ENCODE results near the gene KTI12. TPM values are rescaled to one million over a fixed set of nuclear protein-coding genes. Genes with fewer than 3 reads are reported as not detected.
A peak's percentile ranks its signal among the peaks of the same experiment; 100 is the strongest.
"Not testable (repeated sequence)": the region's sequence is repeated elsewhere in the genome, so short reads cannot be mapped to it uniquely, and the experiment has no call there.

The KTI12 gene
- total RNA-seq, 4 donors from 2014 or later, result 7.5 to 9.5 (median 8.9) TPM; not detected in 1

DNA sequence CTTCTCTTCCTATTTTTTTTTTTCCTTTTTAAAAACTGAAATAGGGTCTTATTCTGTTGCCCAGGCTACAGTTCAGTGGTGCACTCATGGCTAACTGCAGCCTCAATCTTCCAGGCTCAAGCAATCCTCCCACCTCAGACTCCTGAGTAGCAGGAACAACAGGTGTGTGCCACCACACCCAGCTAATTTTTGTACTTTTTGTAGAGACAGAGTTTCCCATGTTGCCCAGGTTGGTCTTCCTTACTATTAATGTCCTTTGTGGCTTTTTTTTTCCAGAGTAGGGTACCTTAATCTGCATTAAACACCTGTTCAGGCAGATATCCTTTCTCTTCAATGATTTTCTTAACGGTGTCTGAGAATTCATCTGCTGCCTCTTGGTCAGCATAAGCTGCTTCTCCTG, 4.3 kb upstream of the KTI12 start:
- no peak overlapping the region for H3K4me3 ChIP-seq
- H3K36me3 ChIP-seq, result peaks cover 0 to 26% (median 0%) of the 10 kb centered on the region in 3 donors
- no peaks in the 10 kb centered on the region for H3K4me1 ChIP-seq
- DNase-seq, result no peak
- no peak for TF ChIP-seq POLR2A (IDR thresholded peaks at IDR 0.05)
- TF ChIP-seq, protein P1, sequence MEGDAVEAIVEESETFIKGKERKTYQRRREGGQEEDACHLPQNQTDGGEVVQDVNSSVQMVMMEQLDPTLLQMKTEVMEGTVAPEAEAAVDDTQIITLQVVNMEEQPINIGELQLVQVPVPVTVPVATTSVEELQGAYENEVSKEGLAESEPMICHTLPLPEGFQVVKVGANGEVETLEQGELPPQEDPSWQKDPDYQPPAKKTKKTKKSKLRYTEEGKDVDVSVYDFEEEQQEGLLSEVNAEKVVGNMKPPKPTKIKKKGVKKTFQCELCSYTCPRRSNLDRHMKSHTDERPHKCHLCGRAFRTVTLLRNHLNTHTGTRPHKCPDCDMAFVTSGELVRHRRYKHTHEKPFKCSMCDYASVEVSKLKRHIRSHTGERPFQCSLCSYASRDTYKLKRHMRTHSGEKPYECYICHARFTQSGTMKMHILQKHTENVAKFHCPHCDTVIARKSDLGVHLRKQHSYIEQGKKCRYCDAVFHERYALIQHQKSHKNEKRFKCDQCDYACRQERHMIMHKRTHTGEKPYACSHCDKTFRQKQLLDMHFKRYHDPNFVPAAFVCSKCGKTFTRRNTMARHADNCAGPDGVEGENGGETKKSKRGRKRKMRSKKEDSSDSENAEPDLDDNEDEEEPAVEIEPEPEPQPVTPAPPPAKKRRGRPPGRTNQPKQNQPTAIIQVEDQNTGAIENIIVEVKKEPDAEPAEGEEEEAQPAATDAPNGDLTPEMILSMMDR (IDR thresholded peaks at IDR 0.05), result no peak
- H3K27ac ChIP-seq, result no peak overlapping the region
- H3K9me3 ChIP-seq, result no peaks in the 10 kb centered on the region
- no peaks in the 10 kb centered on the region for H3K27me3 ChIP-seq

DNA sequence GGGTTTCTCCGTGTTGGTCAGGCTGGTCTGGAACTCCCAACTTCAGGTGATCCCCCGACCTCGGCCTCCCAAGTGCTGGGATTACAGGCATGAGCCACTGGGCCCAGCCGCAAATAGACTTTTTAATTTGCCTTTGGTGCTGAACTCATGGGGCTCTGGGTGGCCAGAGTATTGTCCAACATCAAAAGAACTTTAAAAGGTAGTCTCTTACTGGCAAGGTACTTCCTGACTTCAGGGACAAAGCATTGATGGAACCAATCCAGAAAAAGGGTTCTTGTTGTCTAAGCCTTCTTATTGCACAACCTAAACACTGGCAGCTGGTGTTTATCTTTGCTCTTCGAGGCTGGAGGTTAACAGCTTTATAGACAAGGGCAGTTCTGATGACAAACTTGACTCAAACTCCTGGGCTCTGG, 3.8 kb upstream of the KTI12 start:
- Histone ChIP-seq H3K9me3 (no peaks in the 10 kb centered on the region), H3K27ac (no peak overlapping the region), H3K36me3 (peaks cover 0 to 26% (median 0%) of the 10 kb centered on the region in 3 donors), H3K27me3 (no peaks in the 10 kb centered on the region), H3K4me3 (no peak overlapping the region), H3K4me1 (peaks cover 0 to 2% (median 0%) of the 10 kb centered on the region in 4 donors)
- TF ChIP-seq, protein P1 (IDR thresholded peaks at IDR 0.05), result no peak
- no peak for TF ChIP-seq POLR2A (IDR thresholded peaks at IDR 0.05)
- no peak for DNase-seq

DNA sequence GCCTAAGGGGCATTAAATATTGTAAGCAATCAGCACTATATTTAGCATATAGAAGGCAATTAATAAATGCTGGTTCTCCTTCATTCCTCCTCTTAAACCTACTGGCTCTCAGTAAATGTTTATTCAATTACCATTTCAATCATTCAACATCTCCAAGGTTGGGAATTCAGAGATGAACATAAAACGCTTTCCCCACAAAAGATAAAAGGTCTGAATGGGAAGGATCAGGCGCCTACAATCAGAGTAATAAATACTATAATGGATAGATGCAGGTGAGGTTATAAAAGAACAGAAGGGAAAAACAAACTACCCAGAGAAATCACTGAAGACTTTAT, 407 bp upstream of the KTI12 start:
- H3K4me1 ChIP-seq, result peaks cover 0 to 19% (median 3%) of the 10 kb centered on the region in 4 donors
- no peak for DNase-seq
- TF ChIP-seq, protein P1 (IDR thresholded peaks at IDR 0.05), result no peak
- no peak for TF ChIP-seq POLR2A (IDR thresholded peaks at IDR 0.05)
- H3K4me3 ChIP-seq, result peak overlapping the region; percentile 64 to 82 (median 74)
- peak overlapping the region; percentile 76 to 89 (median 87) for H3K27ac ChIP-seq
- H3K27me3 ChIP-seq, result no peaks in the 10 kb centered on the region
- H3K9me3 ChIP-seq, result no peaks in the 10 kb centered on the region
- H3K36me3 ChIP-seq, result peaks cover 0 to 7% (median 0%) of the 10 kb centered on the region in 3 donors

DNA sequence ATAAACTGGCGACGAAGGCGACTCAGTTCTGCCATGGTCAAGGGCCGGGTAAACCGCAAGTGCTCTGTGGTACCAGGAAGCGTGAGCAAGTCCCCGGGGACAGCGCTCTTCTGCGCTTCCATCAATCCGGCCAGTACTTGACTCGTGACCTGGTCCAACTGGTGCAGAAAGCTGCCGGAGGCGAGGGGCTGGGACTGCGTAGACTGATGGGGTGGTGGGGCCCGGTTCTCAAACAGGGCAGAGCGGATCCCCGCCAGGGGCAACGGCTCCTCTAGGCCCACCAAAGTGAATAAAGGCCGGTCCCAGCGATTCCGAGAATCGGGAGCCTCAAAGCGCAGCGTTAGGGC, 852 bp downstream of the KTI12 start:
- no peaks in the 10 kb centered on the region for H3K27me3 ChIP-seq
- H3K4me1 ChIP-seq, result peaks cover 0 to 19% (median 3%) of the 10 kb centered on the region in 4 donors
- peak; percentile 30 to 62 (median 60) for DNase-seq
- peaks cover 0 to under 1% (median 0%) of the 10 kb centered on the region in 3 donors for H3K36me3 ChIP-seq
- H3K9me3 ChIP-seq, result no peaks in the 10 kb centered on the region
- TF ChIP-seq POLR2A (IDR thresholded peaks at IDR 0.05), result no peak
- TF ChIP-seq, protein P1 (IDR thresholded peaks at IDR 0.05), result no peak
- peak overlapping the region; percentile 64 to 82 (median 74) for H3K4me3 ChIP-seq
- peak overlapping the region; percentile 76 to 89 (median 87) for H3K27ac ChIP-seq

DNA sequence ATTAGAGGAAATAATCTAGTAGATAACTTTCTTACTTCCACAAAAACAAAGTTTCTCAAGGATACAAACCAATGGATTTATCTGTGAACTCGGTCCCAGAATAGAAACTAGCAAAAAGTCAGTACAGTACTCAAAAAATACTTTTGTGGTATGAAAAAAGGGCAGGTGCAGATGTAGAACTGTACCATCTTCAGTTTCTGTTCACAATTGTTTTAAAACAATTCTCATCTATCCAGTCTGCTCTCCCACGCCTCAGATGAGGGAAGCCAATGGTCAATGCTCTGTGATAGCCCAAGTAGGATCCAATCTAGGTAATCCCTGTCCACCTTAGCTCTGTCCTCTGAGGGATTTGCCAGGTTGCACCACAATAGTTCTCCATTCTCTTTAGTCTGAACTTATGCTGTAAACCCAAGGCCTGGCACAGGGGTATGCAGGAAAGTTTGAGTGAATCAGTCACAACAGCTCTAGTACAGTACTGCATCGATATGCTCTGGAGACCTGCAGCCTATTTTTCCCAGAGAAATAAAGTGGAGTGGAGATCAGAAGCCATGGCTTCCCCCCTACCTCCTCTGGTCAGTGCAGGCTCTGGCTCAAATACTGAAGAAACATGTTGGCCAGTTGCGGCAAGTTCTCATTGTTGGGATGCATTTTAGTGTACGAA, 1.4 kb downstream of the KTI12 start:
- no peak for DNase-seq
- Histone ChIP-seq H3K4me3 (peak overlapping the region; percentile 64 to 82 (median 74)), H3K27me3 (no peaks in the 10 kb centered on the region), H3K9me3 (no peaks in the 10 kb centered on the region), H3K27ac (peak overlapping the region in 3 of 4 donors; percentile 87 to 89 (median 87)), H3K4me1 (peaks cover 0 to 19% (median 3%) of the 10 kb centered on the region in 4 donors), H3K36me3 (no peaks in the 10 kb centered on the region)
- TF ChIP-seq POLR2A (IDR thresholded peaks at IDR 0.05), result no peak
- TF ChIP-seq, protein P1 (IDR thresholded peaks at IDR 0.05), result no peak

DNA sequence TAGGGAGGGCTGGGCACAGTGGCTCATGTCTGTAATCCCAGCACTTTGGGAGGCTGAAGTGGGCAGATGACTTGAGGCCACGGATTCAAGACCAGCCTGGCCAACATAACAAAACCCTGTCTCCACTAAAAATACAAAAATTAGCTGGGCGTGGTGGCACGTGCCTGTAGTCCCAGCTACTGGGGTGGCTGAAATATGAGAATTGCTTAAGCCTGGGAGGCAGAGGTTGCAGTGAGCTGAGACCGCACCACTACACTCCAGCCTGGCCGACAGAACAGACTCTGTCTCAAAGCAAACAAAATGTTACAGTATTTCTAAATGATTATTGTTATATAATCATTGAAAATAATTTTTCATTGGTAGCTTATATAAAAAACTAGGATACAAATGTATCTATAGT, 4.8 kb downstream of the KTI12 start:
- not testable (repeated sequence) for H3K4me3 ChIP-seq, H3K9me3 ChIP-seq, DNase-seq, H3K36me3 ChIP-seq, H3K27me3 ChIP-seq, H3K27ac ChIP-seq
- peaks cover 0 to 19% (median 3%) of the 10 kb centered on the region in 4 donors for H3K4me1 ChIP-seq
